IMR-90 (cell line): ENCODE data around the gene SV2C. TPM values are rescaled to one million over a fixed set of nuclear protein-coding genes. Genes with fewer than 3 reads are reported as not detected.

ENCODE experiments used
- ATAC-seq: fragments of 200-7000 bp; cut with Tn5 transposase; 2 replicates; pipeline ENCODE4 v1.9.1; 2020; ENCODE audit warnings: low read depth, mild to moderate bottlenecking, moderate library complexity
- BruUV-seq: library from RNA; stranded (reverse); fragments of 400-500 nt; replicated peaks from 2 replicates; lab custom pipeline; 2021; lab: Mats Ljungman, UMichigan
- CTCF ChIA-PET: fragments of 300-600 bp; formaldehyde crosslinking; extraction: SDS; loops from one replicate; lab custom pipeline; 2021; ENCODE audit warnings: antibody characterized with exemption; lab: Yijun Ruan, JAX
- POLR2A ChIA-PET: fragments of 300-600 bp; sonication (Branson Sonifier 250); formaldehyde crosslinking; loops from one replicate; lab custom pipeline; 2022; ENCODE audit warnings: antibody characterized with exemption; ENCODE audit not compliant: unreplicated experiment; lab: Charles Lee
- DNase-seq: peaks from one replicate; pipeline ENCODE4 v3.0.0; 2013
- H2AFZ ChIP-seq: replicated peaks from 2 replicates; pipeline ENCODE3; 2013; ENCODE audit warnings: low read length, mild to moderate bottlenecking; ENCODE audit not compliant: poor library complexity
- H2AK5ac ChIP-seq: 2 replicates; pipeline ENCODE4 v1.6.1; 2013; ENCODE audit warnings: low read depth, low read length, inconsistent platforms
- H2AK9ac ChIP-seq: replicated peaks from 2 replicates; pipeline ENCODE3; 2013; ENCODE audit warnings: mild to moderate bottlenecking, low read depth, low read length, moderate library complexity; ENCODE audit not compliant: poor library complexity
- H2BK120ac ChIP-seq: 2 replicates; pipeline ENCODE4 v1.6.1; 2013; ENCODE audit warnings: low read depth, low read length, inconsistent platforms
- H2BK15ac ChIP-seq: 3 replicates; pipeline ENCODE4 v1.6.1; 2013; ENCODE audit warnings: low read depth, low read length, inconsistent platforms
- H2BK20ac ChIP-seq: 2 replicates; pipeline ENCODE4 v1.6.1; 2013; ENCODE audit warnings: low read depth, mild to moderate bottlenecking, inconsistent platforms, low read length, moderate library complexity
- H2BK5ac ChIP-seq: 2 replicates; pipeline ENCODE4 v1.6.1; 2013; ENCODE audit warnings: mild to moderate bottlenecking, low read depth, low read length, inconsistent platforms; ENCODE audit not compliant: poor library complexity, severe bottlenecking
- H3K14ac ChIP-seq: replicated peaks from 2 replicates; pipeline ENCODE4 v1.6.1; 2013; ENCODE audit warnings: low read depth, low read length, inconsistent platforms
- H3K18ac ChIP-seq: 2 replicates; pipeline ENCODE4 v1.6.1; 2013; ENCODE audit warnings: low read depth, low read length, control low read depth
- H3K23ac ChIP-seq: 2 replicates; pipeline ENCODE4 v1.6.1; 2013; ENCODE audit warnings: low read depth, low read length, inconsistent platforms
- H3K27ac ChIP-seq: 2 replicates; pipeline ENCODE4 v1.5.1; 2013; ENCODE audit warnings: mild to moderate bottlenecking, control low read depth, low read length; ENCODE audit not compliant: insufficient read depth
- H3K27me3 ChIP-seq: 2 replicates; pipeline ENCODE4 v1.6.1; 2013; ENCODE audit warnings: low read length; ENCODE audit not compliant: control insufficient read depth, insufficient read depth
- H3K36me3 ChIP-seq: 2 replicates; pipeline ENCODE4 v1.6.1; 2013; ENCODE audit warnings: low read length, mixed read lengths; ENCODE audit not compliant: control insufficient read depth, insufficient read depth
- H3K4ac ChIP-seq: 2 replicates; pipeline ENCODE4 v1.6.1; 2013; ENCODE audit warnings: low read depth, low read length, inconsistent platforms
- H3K4me1 ChIP-seq: 2 replicates; pipeline ENCODE4 v1.6.1; 2013; ENCODE audit warnings: low read length, mixed read lengths; ENCODE audit not compliant: control insufficient read depth, insufficient read depth
- H3K4me2 ChIP-seq: 2 replicates; pipeline ENCODE4 v1.6.1; 2013; ENCODE audit warnings: low read depth, mild to moderate bottlenecking, control low read depth, low read length, moderate library complexity
- H3K4me3 ChIP-seq: 2 replicates; pipeline ENCODE4 v1.5.1; 2013; ENCODE audit warnings: low read depth, mild to moderate bottlenecking, control low read depth, low read length, moderate library complexity; ENCODE audit not compliant: insufficient read depth
- H3K56ac ChIP-seq: 2 replicates; pipeline ENCODE4 v1.6.1; 2013; ENCODE audit warnings: low read length, inconsistent platforms; ENCODE audit not compliant: insufficient read depth; ENCODE audit errors: extremely low read depth
- H3K79me1 ChIP-seq, 2 experiments: 2 replicates each; pipeline ENCODE4 v1.6.1; 2013; ENCODE audit warnings: low read length in 2 of 2, inconsistent platforms in 1 of 2, low read depth in 1 of 2
- H3K9ac ChIP-seq: 2 replicates; pipeline ENCODE4 v1.6.1; 2013; ENCODE audit warnings: low read depth, low read length, control low read depth
- H3K9me1 ChIP-seq: 2 replicates; pipeline ENCODE4 v1.6.1; 2013; ENCODE audit warnings: low read length, inconsistent platforms; ENCODE audit not compliant: insufficient read depth
- H3K9me3 ChIP-seq: 2 replicates; pipeline ENCODE4 v1.6.1; 2013; ENCODE audit warnings: low read length; ENCODE audit not compliant: control insufficient read depth, insufficient read depth
- H4K20me1 ChIP-seq: 2 replicates; pipeline ENCODE4 v1.6.1; 2013; ENCODE audit warnings: low read length, inconsistent platforms; ENCODE audit not compliant: insufficient read depth
- H4K5ac ChIP-seq: 2 replicates; pipeline ENCODE4 v1.6.1; 2013; ENCODE audit warnings: mild to moderate bottlenecking, low read depth, low read length, control low read depth
- H4K8ac ChIP-seq, 2 experiments: 2 replicates each; pipeline ENCODE4 v1.6.1; 2013; ENCODE audit warnings: low read depth in 2 of 2, low read length in 2 of 2, control low read depth in 1 of 2, inconsistent platforms in 1 of 2
- H4K91ac ChIP-seq: 2 replicates; pipeline ENCODE4 v1.6.1; 2013; ENCODE audit warnings: low read depth, low read length, inconsistent platforms; ENCODE audit not compliant: insufficient read depth
- BHLHE40 ChIP-seq: fragments of 150-350 bp; IDR thresholded peaks from 2 replicates; pipeline ENCODE4 v1.6.1; 2016; ENCODE audit warnings: mild to moderate bottlenecking, low read depth, low read length
- MAFK ChIP-seq: IDR thresholded peaks from 2 replicates; pipeline ENCODE4 v1.6.1; 2012; ENCODE audit warnings: low read depth, low read length, improper control_type of control experiment
- MXI1 ChIP-seq: IDR thresholded peaks from 2 replicates; pipeline ENCODE4 v1.6.1; 2012; ENCODE audit warnings: low read depth, mild to moderate bottlenecking, low read length, moderate library complexity, borderline replicate concordance
- RFX5 ChIP-seq: IDR thresholded peaks from 2 replicates; pipeline ENCODE4 v1.8.0; 2012; ENCODE audit warnings: low read depth, mild to moderate bottlenecking, low read length, moderate library complexity
- WGBS, 2 experiments: methylation state at CpG; one replicate each; pipeline versions ENCODE4 v1.1.5 to v1.1.7; 2013; ENCODE audit warnings: missing lambda C conversion rate in 2 of 2; ENCODE audit not compliant: insufficient read length in 1 of 2; ENCODE audit errors: extremely low coverage in 2 of 2; 5-methylcytosine and 5-hydroxymethylcytosine counted together
- dilution Hi-C: fragments of 300-500 bp; cut with HindIII; formaldehyde crosslinking; loops from one replicate; pipeline ENCODE4 v1.14.3; 2018; ENCODE audit warnings: low sequenced_read_pairs; ENCODE audit not compliant: unreplicated experiment
- in situ Hi-C: fragments of 300-500 bp; cut with MboI; formaldehyde crosslinking; loops from 3 replicates; pipeline ENCODE4 v1.14.3; 2019; ENCODE audit warnings: low sequenced_read_pairs, inconsistent platforms, mixed read lengths
- intact Hi-C: fragments of 100-400 bp; cut with micrococcal nuclease; formaldehyde crosslinking; loops from 2 replicates; pipeline ENCODE4 v1.10.0; 2022
- polyA plus RNA-seq, 3 experiments: library from polyadenylated mRNA; depleted of rRNA; stranded (reverse); fragments of >200 nt; gene quantifications; 2 replicates each; pipeline ENCODE4 v1.2.3, GENCODE V29; 2012; ENCODE audit warnings: low replicate concordance in 1 of 3
- total RNA-seq: library from RNA; depleted of rRNA; stranded (reverse); fragments of >200 nt; gene quantifications from 2 replicates; pipeline ENCODE4 v1.2.3, GENCODE V29; 2012

Gene SV2C
- total and polyA plus RNA-seq, 2 of the 4 experiments (the other 2 are of a cell fraction): not detected

- H4K8ac ChIP-seq: peak overlapping the region in 1 of 2 experiments; percentile 44; a peak in 1 of 4 replicates
- H3K9me3 ChIP-seq: no peaks in the 10 kb centered on the region
- peak; percentile 20 for DNase-seq
- H3K36me3 ChIP-seq: no peaks in the 10 kb centered on the region
- H2AK5ac ChIP-seq: no peak overlapping the region
- peak overlapping the region; percentile 82 for H2AK9ac ChIP-seq
- CTCF ChIA-PET: interaction anchor here (0.7 kb wide), 1 partner anchor 1137 kb away, joined by 3 read pairs; no protein-coding TSS in a partner anchor
- H3K23ac ChIP-seq: no peak overlapping the region
- H4K91ac ChIP-seq: 0 out of 2 replicates have a peak overlapping the region, but pooled peaks have one; percentile 13
- in situ Hi-C loops (no loop called here), intact Hi-C loops (no loop called here), dilution Hi-C loops (no loop called here)
- peak overlapping the region; percentile 14 for H2BK5ac ChIP-seq
- no peaks in the 10 kb centered on the region for H4K20me1 ChIP-seq
- no peak overlapping the region for H3K9ac ChIP-seq
- WGBS, 2 experiments: 60% methylated on average over 1 of the region's 2 CpGs; no CpG with 5 or more reads in 1 of the 2 experiments
- H2AFZ ChIP-seq: peak overlapping the region; percentile 40
- no peak overlapping the region; the same call in 1 of the 2 replicates for H2BK20ac ChIP-seq
- peaks cover 2% of the 10 kb centered on the region; the same call in 1 of the 2 replicates for H3K27me3 ChIP-seq
- peak overlapping the region; percentile 25; the same call in 1 of the 2 replicates for H3K27ac ChIP-seq
- H4K5ac ChIP-seq: no peak overlapping the region
- H3K79me1 ChIP-seq: no peaks in the 10 kb centered on the region
- peak overlapping the region; percentile 16; the same call in 1 of the 2 replicates for H3K14ac ChIP-seq
- peak overlapping the region; percentile 48; the same call in 1 of the 2 replicates for H3K4ac ChIP-seq
- no TSS peak for BruUV-seq
- H3K4me2 ChIP-seq: no peak overlapping the region
- H3K9me1 ChIP-seq: peaks cover 4% of the 10 kb centered on the region
- peak overlapping the region; percentile 17; the same call in 1 of the 3 replicates for H2BK15ac ChIP-seq
- H3K4me1 ChIP-seq: peaks cover 8% of the 10 kb centered on the region
- ATAC-seq: no peak
- H3K18ac ChIP-seq: no peak overlapping the region; the same call in 1 of the 2 replicates
- H3K56ac ChIP-seq: no peak overlapping the region
- peak overlapping the region; percentile 66 for H2BK120ac ChIP-seq
- H3K4me3 ChIP-seq: no peak overlapping the region
- POLR2A ChIA-PET: no interaction called here
- TF ChIP-seq BHLHE40 (no peak), MAFK (peak; percentile 65), MXI1 (no peak), RFX5 (no peak)
Observed at GRCh38 chr5:76371960-76372322, 288.8 kb downstream of the SV2C start.
